GM21528 (cell line): ENCODE measurements around the gene PARN.
"Not testable (repeated sequence)": the region's sequence is repeated elsewhere in the genome, so short reads cannot be mapped to it uniquely, and the experiment has no call there.

Experiments used
- ATAC-seq: cut with Tn5 transposase; IDR thresholded peaks from one replicate; pipeline ENCODE4 v1.9.1; 2021; ENCODE audit warnings: mild to moderate bottlenecking, moderate library complexity; ENCODE audit not compliant: unreplicated experiment, low FRiP score

Gene PARN

GRCh38 chr16:14632693-14633569 is 2.9 kb upstream of the PARN start, which contains the start of gene BFAR:
TSS of gene BFAR (plus strand) at chr16:14632951. CDS start at chr16:14644347, 11,396 bp downstream.
- ATAC-seq, result peak; percentile 74

GRCh38 chr16:14630620-14631330 is 715 bp upstream of the PARN start:
- not testable (repeated sequence) for ATAC-seq

- ATAC-seq, result no peak
Observed at GRCh38 chr16:14629612-14629918, 495 bp downstream of the PARN start.

GRCh38 chr16:14628806-14629611 is 1.1 kb downstream of the PARN start:
- ATAC-seq, result no peak

- ATAC-seq, result no peak
Observed at GRCh38 chr16:14627078-14627477, 3.0 kb downstream of the PARN start.

GRCh38 chr16:14618566-14618965 is 11.5 kb downstream of the PARN start:
- no peak for ATAC-seq

- no peak for ATAC-seq
Observed at GRCh38 chr16:14616280-14616679, 13.8 kb downstream of the PARN start.

- no peak for ATAC-seq
Observed at GRCh38 chr16:14613991-14614390, 16.1 kb downstream of the PARN start.

GRCh38 chr16:14611660-14612059 is 18.4 kb downstream of the PARN start:
- no peak for ATAC-seq

GRCh38 chr16:14609716-14610115 is 20.3 kb downstream of the PARN start:
- no peak for ATAC-seq

- no peak for ATAC-seq
Observed at GRCh38 chr16:14608604-14609003, 21.5 kb downstream of the PARN start.

- ATAC-seq, result peak; percentile 58
Observed at GRCh38 chr16:14608111-14608566, 21.9 kb downstream of the PARN start.

GRCh38 chr16:14606102-14606501 is 24.0 kb downstream of the PARN start:
- ATAC-seq, result peak; percentile 50

GRCh38 chr16:14602443-14602963 is 27.6 kb downstream of the PARN start:
- ATAC-seq, result no peak

- ATAC-seq, result no peak
Observed at GRCh38 chr16:14600164-14600563, 29.9 kb downstream of the PARN start.

GRCh38 chr16:14586637-14587305 is 43.3 kb downstream of the PARN start:
- no peak for ATAC-seq

GRCh38 chr16:14585287-14585686 is 44.8 kb downstream of the PARN start:
- ATAC-seq, result no peak

- ATAC-seq, result not testable (repeated sequence)
Observed at GRCh38 chr16:14580926-14581325, 49.1 kb downstream of the PARN start.

GRCh38 chr16:14579266-14579665 is 50.8 kb downstream of the PARN start:
- no peak for ATAC-seq

GRCh38 chr16:14576532-14576931 is 53.5 kb downstream of the PARN start:
- no peak for ATAC-seq
